GM19438 (cell line): Measurements from ENCODE around the gene SLC43A1.

ENCODE experiments used
- ATAC-seq: cut with Tn5 transposase; IDR thresholded peaks from one replicate; pipeline ENCODE4 v1.9.1; 2021; ENCODE audit warnings: low read depth; ENCODE audit not compliant: unreplicated experiment

Gene SLC43A1

GRCh38 chr11:57499413-57499982 is 16.0 kb downstream of the SLC43A1 start:
- ATAC-seq: peak; percentile 96

GRCh38 chr11:57498540-57498939 is 17.0 kb downstream of the SLC43A1 start:
- no peak for ATAC-seq

- no peak for ATAC-seq
Observed at GRCh38 chr11:57497303-57498247, 17.9 kb downstream of the SLC43A1 start.

- ATAC-seq: no peak
Observed at GRCh38 chr11:57496109-57496820, 19.2 kb downstream of the SLC43A1 start.

GRCh38 chr11:57493507-57494503 is 21.7 kb downstream of the SLC43A1 start:
- ATAC-seq: peak; percentile 57

GRCh38 chr11:57491371-57492061 is 24.0 kb downstream of the SLC43A1 start:
- ATAC-seq: no peak

- ATAC-seq: no peak
Observed at GRCh38 chr11:57490456-57491248, 24.9 kb downstream of the SLC43A1 start.

- no peak for ATAC-seq
Observed at GRCh38 chr11:57487920-57488659, 27.4 kb downstream of the SLC43A1 start.

- no peak for ATAC-seq
Observed at GRCh38 chr11:57487021-57487778, 28.3 kb downstream of the SLC43A1 start.

- ATAC-seq: no peak
Observed at GRCh38 chr11:57485217-57485990, 30.1 kb downstream of the SLC43A1 start.

- peak; percentile 55 for ATAC-seq
Observed at GRCh38 chr11:57484141-57484710, 31.3 kb downstream of the SLC43A1 start.

GRCh38 chr11:57483562-57483918 is 32.0 kb downstream of the SLC43A1 start:
- no peak for ATAC-seq

- peak; percentile 45 for ATAC-seq
Observed at GRCh38 chr11:57482782-57483561, 32.5 kb downstream of the SLC43A1 start.

GRCh38 chr11:57481915-57482781 is 33.4 kb downstream of the SLC43A1 start:
- no peak for ATAC-seq

- ATAC-seq: no peak
Observed at GRCh38 chr11:57481315-57481714, 34.2 kb downstream of the SLC43A1 start.
